Smooth muscle cell (in vitro differentiated cells): Measurements from ENCODE around the gene KCNQ4. TPM values are rescaled to one million over a fixed set of nuclear protein-coding genes. Genes with fewer than 3 reads are reported as not detected.

Experiments
- DNase-seq: peaks from one replicate; lab custom pipeline; 2025; ENCODE audit not compliant: unreplicated experiment; lab: John Stamatoyannopoulos, UW
- H2AFZ ChIP-seq: fragments of 200-600 bp; sonication (generic); 2 replicates; pipeline ENCODE4 v1.6.0; 2016; ENCODE audit warnings: antibody characterized with exemption, low read depth, mild to moderate bottlenecking
- H3F3A ChIP-seq: fragments of 200-600 bp; sonication (generic); 2 replicates; pipeline ENCODE4 v1.6.0; 2017; ENCODE audit warnings: antibody characterized with exemption, low read depth
- H3K27ac ChIP-seq: fragments of 200-600 bp; sonication (generic); 2 replicates; pipeline ENCODE4 v1.5.1; 2016; ENCODE audit warnings: low read depth, mild to moderate bottlenecking
- H3K27me3 ChIP-seq: fragments of 200-600 bp; sonication (generic); 2 replicates; pipeline ENCODE4 v1.6.1; 2016; ENCODE audit warnings: low read depth, mild to moderate bottlenecking
- H3K36me3 ChIP-seq: fragments of 200-600 bp; sonication (generic); 2 replicates; pipeline ENCODE4 v1.5.1; 2016; ENCODE audit warnings: low read depth
- H3K4me1 ChIP-seq: fragments of 200-600 bp; sonication (generic); 2 replicates; pipeline ENCODE4 v1.5.1; 2016; ENCODE audit warnings: low read depth
- H3K4me2 ChIP-seq: fragments of 200-600 bp; sonication (generic); 2 replicates; pipeline ENCODE4 v1.6.0; 2016; ENCODE audit warnings: mild to moderate bottlenecking
- H3K4me3 ChIP-seq: fragments of 200-600 bp; sonication (generic); 2 replicates; pipeline ENCODE4 v1.5.1; 2016; ENCODE audit warnings: mild to moderate bottlenecking
- H3K79me2 ChIP-seq: fragments of 200-600 bp; sonication (generic); 2 replicates; pipeline ENCODE4 v1.6.0; 2016; ENCODE audit warnings: low read depth, mild to moderate bottlenecking
- H3K9ac ChIP-seq: fragments of 200-600 bp; sonication (generic); 2 replicates; pipeline ENCODE4 v1.6.0; 2016; ENCODE audit warnings: low read depth
- H3K9me3 ChIP-seq: fragments of 200-600 bp; sonication (generic); replicated peaks from 2 replicates; pipeline ENCODE4 v1.5.1; 2016; ENCODE audit warnings: low read depth
- H4K20me1 ChIP-seq: fragments of 200-600 bp; sonication (generic); 2 replicates; pipeline ENCODE4 v1.6.0; 2016; ENCODE audit warnings: low read depth
- CTCF ChIP-seq: fragments of 200-600 bp; sonication (generic); IDR thresholded peaks from 2 replicates; pipeline ENCODE4 v1.5.1; 2017; ENCODE audit warnings: borderline replicate concordance, mild to moderate bottlenecking, antibody characterized with exemption; ENCODE audit not compliant: insufficient read depth, poor library complexity, severe bottlenecking
- WGBS: methylation state at CpG from one replicate; pipeline ENCODE4 v1.1.7; 2016; ENCODE audit warnings: low lambda C conversion rate; 5-methylcytosine and 5-hydroxymethylcytosine counted together
- polyA plus RNA-seq: library from polyadenylated mRNA; unstranded; fragments of >200 nt; fragmentation: Nextera tagmentation; extraction: Ambion mirVana; gene quantifications from 2 replicates; pipeline ENCODE4 v1.2.1, GENCODE V29; 2016
- total RNA-seq: library from RNA; depleted of rRNA; stranded (reverse); fragments of >200 nt; gene quantifications from 2 replicates; pipeline ENCODE4 v1.2.3, GENCODE V29; 2014

The KCNQ4 gene
- total and polyA plus RNA-seq, 2 experiments from 2014 or later = 0.06 TPM; not detected in 1

- no peak overlapping the region for H3K9ac ChIP-seq
These were observed 2.6 kb upstream of the KCNQ4 start for GRCh38 chr1:40780678-40781607.

DNA sequence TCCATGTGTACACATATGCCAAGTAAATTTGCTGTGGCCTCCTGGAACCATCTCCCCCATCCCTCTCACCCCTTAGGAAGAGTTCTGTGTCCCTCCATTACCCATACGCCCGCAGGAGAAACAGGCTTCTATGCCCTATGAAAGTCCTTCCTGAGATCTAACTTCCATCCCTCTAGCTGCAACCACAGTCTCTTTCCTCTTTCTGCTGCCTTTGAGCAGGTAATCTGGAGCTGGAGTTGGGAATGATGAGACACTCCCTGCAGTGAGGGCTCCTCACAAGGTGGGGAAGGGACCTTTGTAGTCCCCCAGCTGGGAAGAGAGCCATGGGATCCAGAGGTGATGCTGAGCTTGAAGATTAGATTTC is 2.0 kb upstream of the KCNQ4 start:
- WGBS = 97% methylated on average over 2 of the region's 2 CpGs
- Histone ChIP-seq H3K36me3 (no peaks in the 10 kb centered on the region), H3K79me2 (no peaks in the 10 kb centered on the region), H3K9ac (no peak overlapping the region), H3K4me3 (no peak overlapping the region), H4K20me1 (no peaks in the 10 kb centered on the region), H3K27me3 (peaks cover 44% of the 10 kb centered on the region), H3F3A (no peaks in the 10 kb centered on the region), H3K27ac (no peak overlapping the region), H3K4me1 (peaks cover 10% of the 10 kb centered on the region), H3K4me2 (no peak overlapping the region), H2AFZ (no peak overlapping the region), H3K9me3 (no peaks in the 10 kb centered on the region)
- no peak for TF ChIP-seq CTCF
- no peak for DNase-seq

More at GRCh38 chr1:40780678-40781607, 2.6 kb upstream of the KCNQ4 start:
- DNase-seq = no peak
- peaks cover 44% of the 10 kb centered on the region for H3K27me3 ChIP-seq
- WGBS = 80% methylated on average over 11 of the region's 11 CpGs
- no peaks in the 10 kb centered on the region for H4K20me1 ChIP-seq
- H3K9me3 ChIP-seq = no peaks in the 10 kb centered on the region
- H3K36me3 ChIP-seq = no peaks in the 10 kb centered on the region
- H3F3A ChIP-seq = no peaks in the 10 kb centered on the region
- no peak overlapping the region for H2AFZ ChIP-seq
- H3K27ac ChIP-seq = no peak overlapping the region
- no peaks in the 10 kb centered on the region for H3K79me2 ChIP-seq
- H3K4me3 ChIP-seq = no peak overlapping the region
- H3K4me2 ChIP-seq = no peak overlapping the region
- peaks cover 10% of the 10 kb centered on the region for H3K4me1 ChIP-seq
- no peak for TF ChIP-seq CTCF

DNA sequence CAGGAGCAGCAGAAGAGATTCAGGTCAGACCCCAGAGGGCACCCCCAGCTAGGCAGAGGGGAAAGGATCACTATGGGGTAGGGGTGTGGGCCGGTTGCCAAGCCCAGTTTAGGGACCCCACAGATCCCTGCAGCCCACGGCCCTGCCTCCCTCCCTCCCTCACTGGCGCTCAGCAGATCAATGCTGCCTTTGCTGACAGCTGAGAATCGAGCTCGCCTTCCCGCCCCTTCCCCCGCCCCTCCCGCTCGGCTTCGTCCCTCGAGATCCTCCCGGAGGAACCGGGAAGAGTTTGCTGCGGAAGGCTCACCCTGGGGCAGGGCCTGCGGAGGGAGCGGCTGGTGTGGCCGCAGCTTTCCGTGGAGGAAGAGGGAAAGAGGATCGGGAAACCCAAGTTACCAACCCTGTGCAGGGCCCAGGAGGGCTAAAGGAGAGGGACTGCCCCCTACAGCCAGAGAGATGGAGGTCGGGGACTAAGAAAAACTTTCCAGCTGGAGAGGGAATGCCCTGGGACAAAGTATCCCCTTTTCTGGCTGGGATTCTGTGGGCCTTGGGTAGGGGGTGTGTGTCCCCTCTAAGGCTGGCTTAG is 1.1 kb upstream of the KCNQ4 start:
- Histone ChIP-seq H2AFZ (no peak overlapping the region), H3K36me3 (no peaks in the 10 kb centered on the region), H3K9me3 (no peaks in the 10 kb centered on the region), H3F3A (no peaks in the 10 kb centered on the region), H3K9ac (no peak overlapping the region), H3K4me2 (peak overlapping the region; percentile 71), H3K4me3 (peak overlapping the region; percentile 13), H3K4me1 (peaks cover 10% of the 10 kb centered on the region), H3K79me2 (no peaks in the 10 kb centered on the region), H4K20me1 (no peaks in the 10 kb centered on the region), H3K27ac (no peak overlapping the region), H3K27me3 (peaks cover 44% of the 10 kb centered on the region)
- WGBS = 5% methylated on average over 19 of the region's 20 CpGs
- no peak for DNase-seq
- TF ChIP-seq CTCF = no peak
